Measurements from ENCODE around the gene ABCB6.

ABCB6 gene

DNA sequence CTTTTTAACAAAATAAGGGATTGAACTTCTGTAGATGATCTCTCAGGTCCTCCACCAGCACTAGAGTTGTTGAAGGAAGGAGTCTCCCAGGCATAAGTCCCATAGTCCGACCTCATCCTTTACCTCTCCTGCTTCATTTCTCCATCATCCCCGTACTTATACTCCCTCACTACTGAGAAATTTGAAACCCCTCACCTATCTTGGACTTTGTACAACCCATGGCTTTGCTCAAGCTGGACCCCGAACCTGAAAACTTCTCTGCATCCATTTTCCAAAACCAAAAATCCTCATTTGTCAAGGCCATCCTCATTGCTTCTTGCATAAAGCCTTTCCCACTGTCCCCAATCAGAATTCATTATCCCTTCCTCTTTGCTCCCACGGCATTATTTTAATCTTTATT lies 57.7 kb downstream of the ABCB6 start:
- in situ Hi-C loops (cut with HindIII; ENCODE audit: low sequenced_read_pairs), result no loop called here
- no peak for DNase-seq (ENCODE audit: low read depth)

DNA sequence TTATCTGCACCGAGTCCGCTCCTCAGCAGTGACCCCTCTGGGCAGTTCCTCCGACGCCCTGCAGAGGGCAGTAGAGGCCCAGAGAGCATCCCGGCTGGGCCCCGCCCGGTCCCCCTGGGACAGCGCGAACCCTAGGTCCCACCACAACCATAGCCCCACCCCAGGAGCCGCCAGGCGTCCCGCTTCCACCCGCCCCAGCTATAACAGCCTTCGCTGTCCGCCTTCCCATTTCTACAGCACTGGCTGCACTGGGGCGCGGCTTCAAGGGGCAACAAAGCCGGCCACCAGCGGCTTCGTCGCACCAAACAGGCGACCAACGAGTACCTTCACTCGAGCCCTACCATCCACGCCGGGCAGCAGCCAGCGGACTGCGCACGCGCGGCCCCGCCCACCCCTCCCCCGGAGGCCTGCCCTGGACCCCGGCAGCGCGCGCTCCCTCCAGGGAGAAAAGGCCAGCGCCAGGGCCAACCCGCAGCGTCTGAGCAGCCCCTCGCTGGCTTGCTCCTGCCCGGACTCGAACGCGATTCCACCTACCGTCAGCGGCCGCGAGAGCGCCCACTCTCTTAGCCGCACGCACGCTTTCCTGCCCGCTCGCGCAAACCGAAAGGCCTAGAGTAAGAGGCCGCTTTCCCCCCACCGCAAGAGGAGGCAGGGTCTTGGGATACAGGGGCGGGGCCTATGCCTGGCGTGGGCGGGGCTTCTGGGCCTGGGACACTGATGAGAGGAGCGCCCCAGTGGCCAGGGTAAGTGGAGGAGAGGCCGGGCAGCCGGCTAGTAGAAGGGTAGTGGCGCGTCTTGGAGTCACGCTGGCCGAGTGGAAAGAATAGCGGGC lies 58.4 kb downstream of the ABCB6 start, which contains the start of gene NHEJ1:
NHEJ1 (minus strand) TSS at position 630 of the 832 bp plus-strand sequence. CDS start 2,453 bp downstream, outside the sequence.
- TF ChIP-seq, protein P1, sequence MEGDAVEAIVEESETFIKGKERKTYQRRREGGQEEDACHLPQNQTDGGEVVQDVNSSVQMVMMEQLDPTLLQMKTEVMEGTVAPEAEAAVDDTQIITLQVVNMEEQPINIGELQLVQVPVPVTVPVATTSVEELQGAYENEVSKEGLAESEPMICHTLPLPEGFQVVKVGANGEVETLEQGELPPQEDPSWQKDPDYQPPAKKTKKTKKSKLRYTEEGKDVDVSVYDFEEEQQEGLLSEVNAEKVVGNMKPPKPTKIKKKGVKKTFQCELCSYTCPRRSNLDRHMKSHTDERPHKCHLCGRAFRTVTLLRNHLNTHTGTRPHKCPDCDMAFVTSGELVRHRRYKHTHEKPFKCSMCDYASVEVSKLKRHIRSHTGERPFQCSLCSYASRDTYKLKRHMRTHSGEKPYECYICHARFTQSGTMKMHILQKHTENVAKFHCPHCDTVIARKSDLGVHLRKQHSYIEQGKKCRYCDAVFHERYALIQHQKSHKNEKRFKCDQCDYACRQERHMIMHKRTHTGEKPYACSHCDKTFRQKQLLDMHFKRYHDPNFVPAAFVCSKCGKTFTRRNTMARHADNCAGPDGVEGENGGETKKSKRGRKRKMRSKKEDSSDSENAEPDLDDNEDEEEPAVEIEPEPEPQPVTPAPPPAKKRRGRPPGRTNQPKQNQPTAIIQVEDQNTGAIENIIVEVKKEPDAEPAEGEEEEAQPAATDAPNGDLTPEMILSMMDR (IDR thresholded peaks at IDR 0.05; ENCODE audit: low read depth, low read length, missing control alignments), result peak; percentile 98
- H3K4me3 ChIP-seq (ENCODE audit: low read depth, low read length), result peak within 1 kb of the TSS; percentile 60
- in situ Hi-C loops (cut with HindIII; ENCODE audit: low sequenced_read_pairs), result no loop called here
- DNase-seq (ENCODE audit: low read depth), result peak; percentile 71

More for the DNA sequence above, 57.7 kb downstream of the ABCB6 start:
- TF ChIP-seq, protein P1 (IDR thresholded peaks at IDR 0.05; ENCODE audit: low read depth, low read length, missing control alignments), result no peak
- peak overlapping the region; percentile 60 for H3K4me3 ChIP-seq (ENCODE audit: low read depth, low read length)

Measured in astrocyte of the cerebellum (primary cell).